ENCODE measurements around the gene XRCC4. TPM values are rescaled to one million over a fixed set of nuclear protein-coding genes. Genes with fewer than 3 reads are reported as not detected.

Gene XRCC4
- polyA plus RNA-seq, 1 donor (not counting 4 experiments of a cell fraction or from before 2014, with no cell fraction given) = 10.9 TPM

DNA sequence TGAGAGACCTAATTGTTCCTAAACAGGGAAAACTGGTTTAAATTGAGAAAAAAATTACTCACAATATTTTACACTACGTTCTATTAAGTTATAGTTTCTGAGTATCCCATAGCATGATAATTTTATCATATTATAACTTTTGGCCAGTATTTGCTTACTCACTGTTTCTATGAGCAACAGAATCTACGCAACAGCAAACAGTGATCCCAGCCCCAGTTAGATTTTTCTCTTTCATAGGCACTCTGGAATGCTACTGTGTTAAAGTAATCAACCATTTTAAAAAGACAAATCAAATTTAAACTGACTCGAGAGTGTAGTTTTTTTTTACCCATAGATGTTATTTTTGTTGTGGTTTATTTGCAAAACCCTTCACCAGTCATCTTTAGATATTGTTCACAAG lies 107.2 kb downstream of the XRCC4 start:
- FAIRE-seq (no peak), DNase-seq (ENCODE audit: low read depth, low spot score) (no peak)
- no peak overlapping the region for H3K4me3 ChIP-seq (ENCODE audit: control insufficient read depth in 2 of 3, extremely low read depth in 1 of 3, insufficient read depth in 2 of 3, low read depth in 1 of 3, low read length in 3 of 3)
- dilution Hi-C loops (cut with MboI; ENCODE audit: extremely low pct_ligation_motif_present, low sequenced_read_pairs) = no loop called here
- H3K4me1 ChIP-seq (ENCODE audit: control insufficient read depth, extremely low read depth, insufficient read depth, low read length) = no peaks in the 10 kb centered on the region
- H3K9ac ChIP-seq (ENCODE audit: control insufficient read depth, extremely low read depth, insufficient read depth, low read length) = no peak overlapping the region
- no peaks in the 10 kb centered on the region for H3K79me2 ChIP-seq (ENCODE audit: control insufficient read depth, insufficient read depth, low read length)
- no peaks in the 10 kb centered on the region for H3K27me3 ChIP-seq (ENCODE audit: control insufficient read depth, extremely low read depth, insufficient read depth, low read length)
- H2AFZ ChIP-seq (ENCODE audit: control insufficient read depth, low read length) = no peak overlapping the region
- H3K27ac ChIP-seq (ENCODE audit: control insufficient read depth, insufficient read depth, low read length) = no peak overlapping the region
- TF ChIP-seq, protein P1, sequence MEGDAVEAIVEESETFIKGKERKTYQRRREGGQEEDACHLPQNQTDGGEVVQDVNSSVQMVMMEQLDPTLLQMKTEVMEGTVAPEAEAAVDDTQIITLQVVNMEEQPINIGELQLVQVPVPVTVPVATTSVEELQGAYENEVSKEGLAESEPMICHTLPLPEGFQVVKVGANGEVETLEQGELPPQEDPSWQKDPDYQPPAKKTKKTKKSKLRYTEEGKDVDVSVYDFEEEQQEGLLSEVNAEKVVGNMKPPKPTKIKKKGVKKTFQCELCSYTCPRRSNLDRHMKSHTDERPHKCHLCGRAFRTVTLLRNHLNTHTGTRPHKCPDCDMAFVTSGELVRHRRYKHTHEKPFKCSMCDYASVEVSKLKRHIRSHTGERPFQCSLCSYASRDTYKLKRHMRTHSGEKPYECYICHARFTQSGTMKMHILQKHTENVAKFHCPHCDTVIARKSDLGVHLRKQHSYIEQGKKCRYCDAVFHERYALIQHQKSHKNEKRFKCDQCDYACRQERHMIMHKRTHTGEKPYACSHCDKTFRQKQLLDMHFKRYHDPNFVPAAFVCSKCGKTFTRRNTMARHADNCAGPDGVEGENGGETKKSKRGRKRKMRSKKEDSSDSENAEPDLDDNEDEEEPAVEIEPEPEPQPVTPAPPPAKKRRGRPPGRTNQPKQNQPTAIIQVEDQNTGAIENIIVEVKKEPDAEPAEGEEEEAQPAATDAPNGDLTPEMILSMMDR (optimal IDR thresholded peaks at IDR 0.05 in 1 of 3, IDR thresholded peaks at IDR 0.05 in 1 of 3, conservative IDR thresholded peaks at IDR 0.05 in 1 of 3; ENCODE audit: extremely low read depth in 1 of 3, insufficient read depth in 2 of 3, low read length in 3 of 3) = no peak
- no peak for TF ChIP-seq EZH2 (IDR thresholded peaks at IDR 0.05; ENCODE audit: low read length)
- no peak overlapping the region for H3K4me2 ChIP-seq (ENCODE audit: control insufficient read depth, extremely low read depth, insufficient read depth, low read depth, low read length)
- no peaks in the 10 kb centered on the region for H4K20me1 ChIP-seq (ENCODE audit: control insufficient read depth, extremely low read depth, insufficient read depth, low read length)
- no peaks in the 10 kb centered on the region for H3K9me1 ChIP-seq (ENCODE audit: control insufficient read depth, extremely low read depth, insufficient read depth, low read length)
- H3K9me3 ChIP-seq (ENCODE audit: control insufficient read depth, low read depth, low read length) = no peaks in the 10 kb centered on the region
- H3K36me3 ChIP-seq (ENCODE audit: control insufficient read depth in 2 of 2, extremely low read depth in 1 of 2, insufficient read depth in 2 of 2, low read length in 2 of 2) = no peaks in the 10 kb centered on the region

GRCh38 chr5:83192947-83193346 lies 115.6 kb downstream of the XRCC4 start:
- TF ChIP-seq, protein P1 (optimal IDR thresholded peaks at IDR 0.05 in 1 of 3, IDR thresholded peaks at IDR 0.05 in 1 of 3, conservative IDR thresholded peaks at IDR 0.05 in 1 of 3; ENCODE audit: extremely low read depth in 1 of 3, insufficient read depth in 2 of 3, low read length in 3 of 3) = no peak
- TF ChIP-seq EZH2 (IDR thresholded peaks at IDR 0.05; ENCODE audit: low read length) = no peak
- Histone ChIP-seq H3K9ac (ENCODE audit: control insufficient read depth, extremely low read depth, insufficient read depth, low read length) (no peak overlapping the region), H3K9me1 (ENCODE audit: control insufficient read depth, extremely low read depth, insufficient read depth, low read length) (no peaks in the 10 kb centered on the region), H3K27me3 (ENCODE audit: control insufficient read depth, extremely low read depth, insufficient read depth, low read length) (no peaks in the 10 kb centered on the region), H3K9me3 (ENCODE audit: control insufficient read depth, low read depth, low read length) (no peaks in the 10 kb centered on the region), H2AFZ (ENCODE audit: control insufficient read depth, low read length) (no peak overlapping the region), H3K4me2 (ENCODE audit: control insufficient read depth, extremely low read depth, insufficient read depth, low read depth, low read length) (no peak overlapping the region), H3K79me2 (ENCODE audit: control insufficient read depth, insufficient read depth, low read length) (no peaks in the 10 kb centered on the region), H3K4me3 (ENCODE audit: control insufficient read depth in 2 of 3, extremely low read depth in 1 of 3, insufficient read depth in 2 of 3, low read depth in 1 of 3, low read length in 3 of 3) (no peak overlapping the region), H3K4me1 (ENCODE audit: control insufficient read depth, extremely low read depth, insufficient read depth, low read length) (no peaks in the 10 kb centered on the region), H4K20me1 (ENCODE audit: control insufficient read depth, extremely low read depth, insufficient read depth, low read length) (no peaks in the 10 kb centered on the region), H3K27ac (ENCODE audit: control insufficient read depth, insufficient read depth, low read length) (no peak overlapping the region), H3K36me3 (ENCODE audit: control insufficient read depth in 2 of 2, extremely low read depth in 1 of 2, insufficient read depth in 2 of 2, low read length in 2 of 2) (no peaks in the 10 kb centered on the region)
- DNase-seq (ENCODE audit: low read depth, low spot score) = no peak
- dilution Hi-C loops (cut with MboI; ENCODE audit: extremely low pct_ligation_motif_present, low sequenced_read_pairs) = no loop called here
- no peak for FAIRE-seq

Data from keratinocyte (primary cell).